ENCODE data around the gene GRIK4. TPM values are rescaled to one million over a fixed set of nuclear protein-coding genes. Genes with fewer than 3 reads are reported as not detected.

Gene GRIK4
- total RNA-seq, 1 donor from 2014 or later = not detected

DNA sequence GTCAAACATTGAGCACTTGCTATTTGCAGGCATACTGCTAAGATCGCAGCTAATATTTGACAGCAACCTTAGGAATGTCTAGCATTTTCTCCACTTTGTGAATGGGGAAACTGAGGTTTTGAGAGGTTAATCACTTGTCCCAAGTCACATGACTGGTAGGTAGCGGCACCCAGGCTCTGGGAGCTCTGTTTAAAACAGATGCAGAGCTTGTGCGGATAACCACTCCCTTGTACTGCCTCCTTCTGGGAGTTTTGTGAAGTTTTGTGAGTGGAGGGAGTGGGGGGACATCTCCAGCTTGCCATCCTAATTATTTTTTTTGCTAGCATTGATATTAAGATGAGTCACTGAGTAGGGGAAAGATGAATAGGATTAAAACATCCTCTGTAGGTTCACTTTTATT lies 134.7 kb downstream of the GRIK4 start:
- Mint-ChIP-seq H3K4me1 (ENCODE audit: low read depth) (peaks cover 1% of the 10 kb centered on the region), H3K27ac (no peak overlapping the region), H3K27me3 (peaks cover 52% of the 10 kb centered on the region), H3K36me3 (ENCODE audit: insufficient read depth) (no peaks in the 10 kb centered on the region), H3K9me3 (ENCODE audit: low read depth) (no peaks in the 10 kb centered on the region), H3K4me3 (ENCODE audit: low read depth) (no peak overlapping the region)
- TF ChIP-seq, protein P1, sequence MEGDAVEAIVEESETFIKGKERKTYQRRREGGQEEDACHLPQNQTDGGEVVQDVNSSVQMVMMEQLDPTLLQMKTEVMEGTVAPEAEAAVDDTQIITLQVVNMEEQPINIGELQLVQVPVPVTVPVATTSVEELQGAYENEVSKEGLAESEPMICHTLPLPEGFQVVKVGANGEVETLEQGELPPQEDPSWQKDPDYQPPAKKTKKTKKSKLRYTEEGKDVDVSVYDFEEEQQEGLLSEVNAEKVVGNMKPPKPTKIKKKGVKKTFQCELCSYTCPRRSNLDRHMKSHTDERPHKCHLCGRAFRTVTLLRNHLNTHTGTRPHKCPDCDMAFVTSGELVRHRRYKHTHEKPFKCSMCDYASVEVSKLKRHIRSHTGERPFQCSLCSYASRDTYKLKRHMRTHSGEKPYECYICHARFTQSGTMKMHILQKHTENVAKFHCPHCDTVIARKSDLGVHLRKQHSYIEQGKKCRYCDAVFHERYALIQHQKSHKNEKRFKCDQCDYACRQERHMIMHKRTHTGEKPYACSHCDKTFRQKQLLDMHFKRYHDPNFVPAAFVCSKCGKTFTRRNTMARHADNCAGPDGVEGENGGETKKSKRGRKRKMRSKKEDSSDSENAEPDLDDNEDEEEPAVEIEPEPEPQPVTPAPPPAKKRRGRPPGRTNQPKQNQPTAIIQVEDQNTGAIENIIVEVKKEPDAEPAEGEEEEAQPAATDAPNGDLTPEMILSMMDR (IDR thresholded peaks at IDR 0.05; ENCODE audit: unreplicated experiment) = no peak
- no peak for DNase-seq (ENCODE audit: low spot score, unreplicated experiment)

DNA sequence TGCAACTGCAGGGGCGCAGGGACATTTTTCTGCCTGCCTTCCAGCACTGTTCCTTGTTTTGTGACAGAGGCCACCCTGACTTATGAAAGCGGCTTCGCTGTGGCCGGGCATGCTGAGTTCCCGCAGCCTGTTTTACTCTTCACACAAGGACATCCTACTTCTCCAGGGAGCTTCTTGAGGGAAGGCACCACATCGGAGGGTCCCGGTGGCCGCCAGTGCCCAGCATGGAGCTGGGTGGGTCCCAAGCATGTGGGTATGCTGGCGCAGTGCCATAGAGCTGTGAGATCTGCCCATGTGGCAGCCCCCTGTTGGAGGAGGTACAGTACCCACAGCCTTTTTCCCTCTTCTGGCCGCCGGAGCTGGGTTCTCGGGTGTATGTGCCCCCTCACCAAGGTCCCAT lies 136.1 kb downstream of the GRIK4 start:
- DNase-seq (ENCODE audit: low spot score, unreplicated experiment) = no peak
- no peak overlapping the region for H3K4me3 Mint-ChIP-seq (ENCODE audit: low read depth)
- H3K4me1 Mint-ChIP-seq (ENCODE audit: low read depth) = no peaks in the 10 kb centered on the region
- TF ChIP-seq, protein P1 (IDR thresholded peaks at IDR 0.05; ENCODE audit: unreplicated experiment) = no peak
- peaks cover 45% of the 10 kb centered on the region for H3K27me3 Mint-ChIP-seq
- no peaks in the 10 kb centered on the region for H3K36me3 Mint-ChIP-seq (ENCODE audit: insufficient read depth)
- no peaks in the 10 kb centered on the region for H3K9me3 Mint-ChIP-seq (ENCODE audit: low read depth)
- no peak overlapping the region for H3K27ac Mint-ChIP-seq

DNA sequence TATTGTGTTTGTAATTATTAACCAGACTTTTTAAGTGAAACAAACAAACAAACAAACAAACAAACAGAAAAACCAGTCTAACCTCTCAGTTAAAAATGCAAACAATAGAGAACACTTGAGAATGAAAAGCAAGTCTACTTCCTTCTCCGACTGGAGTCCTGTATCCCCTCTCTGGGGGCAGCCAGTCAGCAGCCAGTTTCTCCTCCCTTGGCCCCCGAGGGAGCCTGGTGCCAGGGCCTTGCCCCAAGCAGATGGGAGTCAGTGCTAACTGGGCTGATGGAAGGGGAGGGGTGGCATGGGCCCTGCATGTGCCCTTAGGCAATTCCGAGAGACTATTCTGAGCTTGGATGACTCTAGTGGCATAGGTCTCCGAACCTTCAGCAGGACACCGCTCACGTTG lies 137.2 kb downstream of the GRIK4 start:
- Mint-ChIP-seq H3K27me3 (peaks cover 44% of the 10 kb centered on the region), H3K4me1 (ENCODE audit: low read depth) (no peaks in the 10 kb centered on the region), H3K36me3 (ENCODE audit: insufficient read depth) (no peaks in the 10 kb centered on the region), H3K27ac (no peak overlapping the region), H3K9me3 (ENCODE audit: low read depth) (no peaks in the 10 kb centered on the region), H3K4me3 (ENCODE audit: low read depth) (no peak overlapping the region)
- DNase-seq (ENCODE audit: low spot score, unreplicated experiment) = no peak
- TF ChIP-seq, protein P1 (IDR thresholded peaks at IDR 0.05; ENCODE audit: unreplicated experiment) = no peak

DNA sequence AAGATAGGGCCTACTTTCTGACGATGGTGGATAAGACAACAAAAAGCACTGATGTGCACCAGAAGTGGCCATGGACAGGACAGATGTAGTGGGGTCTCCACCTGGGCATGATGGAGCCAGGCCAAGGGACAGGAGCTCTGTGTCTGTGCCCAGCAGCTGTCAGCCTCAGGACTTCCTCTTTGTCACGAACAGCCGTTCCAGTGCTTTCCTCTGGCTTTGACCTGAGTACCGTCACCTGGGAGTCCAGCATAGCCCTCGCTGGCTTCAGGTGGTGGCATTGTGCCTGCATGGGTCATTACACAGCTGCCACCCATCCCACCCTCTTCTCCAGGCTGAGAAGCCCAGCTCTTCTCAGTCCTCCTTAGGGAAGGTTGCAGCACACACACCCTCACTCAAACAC lies 137.8 kb downstream of the GRIK4 start:
- Mint-ChIP-seq H3K27ac (no peak overlapping the region), H3K36me3 (ENCODE audit: insufficient read depth) (no peaks in the 10 kb centered on the region), H3K9me3 (ENCODE audit: low read depth) (no peaks in the 10 kb centered on the region), H3K4me3 (ENCODE audit: low read depth) (no peak overlapping the region), H3K4me1 (ENCODE audit: low read depth) (no peaks in the 10 kb centered on the region), H3K27me3 (peaks cover 40% of the 10 kb centered on the region)
- DNase-seq (ENCODE audit: low spot score, unreplicated experiment) = no peak
- TF ChIP-seq, protein P1 (IDR thresholded peaks at IDR 0.05; ENCODE audit: unreplicated experiment) = no peak

DNA sequence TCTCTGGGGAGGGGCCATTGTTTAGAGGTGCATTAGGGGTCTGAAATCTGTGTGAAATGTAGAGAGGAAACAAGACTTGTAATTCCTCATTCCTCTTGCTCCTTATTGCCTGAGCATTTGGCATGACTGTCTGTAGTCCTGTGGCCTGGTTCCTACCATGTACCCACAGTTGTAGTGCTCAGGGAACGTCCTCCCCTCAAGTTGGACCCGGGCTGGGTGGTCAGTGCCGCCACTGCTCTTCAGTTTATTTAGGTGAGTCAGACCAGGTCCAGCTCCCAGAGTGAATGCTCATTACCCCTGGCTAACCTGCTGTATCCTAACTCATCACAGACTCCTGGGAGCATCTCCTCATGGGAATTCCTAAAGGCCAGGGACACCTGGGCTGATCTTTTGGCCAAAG lies 139.8 kb downstream of the GRIK4 start:
- Mint-ChIP-seq H3K9me3 (ENCODE audit: low read depth) (no peaks in the 10 kb centered on the region), H3K27ac (no peak overlapping the region), H3K4me1 (ENCODE audit: low read depth) (no peaks in the 10 kb centered on the region), H3K36me3 (ENCODE audit: insufficient read depth) (no peaks in the 10 kb centered on the region), H3K27me3 (peaks cover 27% of the 10 kb centered on the region), H3K4me3 (ENCODE audit: low read depth) (no peak overlapping the region)
- TF ChIP-seq, protein P1 (IDR thresholded peaks at IDR 0.05; ENCODE audit: unreplicated experiment) = no peak
- DNase-seq (ENCODE audit: low spot score, unreplicated experiment) = no peak
